DND-41 (cell line): ENCODE measurements around the gene TRIM47.

Experiments used
- EZH2 ChIP-seq: IDR thresholded peaks from 3 replicates; pipeline ENCODE4 v1.6.1; 2012; ENCODE audit warnings: borderline replicate concordance, low read depth, mild to moderate bottlenecking, moderate library complexity, low read length, inconsistent platforms; ENCODE audit not compliant: severe bottlenecking
- TF ChIP-seq, protein P1 (sequence below): IDR thresholded peaks from 2 replicates; pipeline ENCODE4 v1.5.1; 2012; ENCODE audit warnings: borderline replicate concordance, low read length, moderate library complexity, mild to moderate bottlenecking; ENCODE audit not compliant: poor library complexity, severe bottlenecking; ENCODE audit errors: extremely low read depth

DNA sequence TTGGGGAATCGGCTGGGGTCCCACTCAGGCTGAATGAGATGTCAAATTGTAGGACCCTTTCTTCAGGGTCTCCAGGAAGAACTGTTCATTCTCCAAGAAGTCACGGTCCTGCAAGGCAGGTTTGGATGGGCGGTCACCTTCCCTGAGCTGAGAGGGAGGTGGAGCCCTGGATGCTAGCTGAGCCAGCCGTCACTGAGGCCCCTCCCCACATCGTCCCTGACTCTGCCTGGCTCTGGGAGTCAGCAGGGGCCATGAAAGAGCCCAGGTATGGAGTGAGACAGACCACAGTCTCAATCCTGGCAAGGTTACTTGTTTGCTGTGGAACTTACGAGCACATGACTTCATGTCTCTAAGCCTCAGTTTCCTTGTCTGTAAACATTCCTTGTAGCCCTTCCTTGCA, 32.3 kb upstream of the TRIM47 start:
- TF ChIP-seq, protein P1, sequence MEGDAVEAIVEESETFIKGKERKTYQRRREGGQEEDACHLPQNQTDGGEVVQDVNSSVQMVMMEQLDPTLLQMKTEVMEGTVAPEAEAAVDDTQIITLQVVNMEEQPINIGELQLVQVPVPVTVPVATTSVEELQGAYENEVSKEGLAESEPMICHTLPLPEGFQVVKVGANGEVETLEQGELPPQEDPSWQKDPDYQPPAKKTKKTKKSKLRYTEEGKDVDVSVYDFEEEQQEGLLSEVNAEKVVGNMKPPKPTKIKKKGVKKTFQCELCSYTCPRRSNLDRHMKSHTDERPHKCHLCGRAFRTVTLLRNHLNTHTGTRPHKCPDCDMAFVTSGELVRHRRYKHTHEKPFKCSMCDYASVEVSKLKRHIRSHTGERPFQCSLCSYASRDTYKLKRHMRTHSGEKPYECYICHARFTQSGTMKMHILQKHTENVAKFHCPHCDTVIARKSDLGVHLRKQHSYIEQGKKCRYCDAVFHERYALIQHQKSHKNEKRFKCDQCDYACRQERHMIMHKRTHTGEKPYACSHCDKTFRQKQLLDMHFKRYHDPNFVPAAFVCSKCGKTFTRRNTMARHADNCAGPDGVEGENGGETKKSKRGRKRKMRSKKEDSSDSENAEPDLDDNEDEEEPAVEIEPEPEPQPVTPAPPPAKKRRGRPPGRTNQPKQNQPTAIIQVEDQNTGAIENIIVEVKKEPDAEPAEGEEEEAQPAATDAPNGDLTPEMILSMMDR = no peak
- TF ChIP-seq EZH2 = no peak
